Neutrophil (primary cell): ENCODE results near the gene KRTAP5-9.
"Not testable (repeated sequence)": the region's sequence is repeated elsewhere in the genome, so short reads cannot be mapped to it uniquely, and the experiment has no call there.

Experiments
- H3K27ac ChIP-seq: fragments of 200-600 bp; sonication (generic); 2 replicates; pipeline ENCODE4 v1.5.1; 2016; ENCODE audit warnings: mild to moderate bottlenecking, moderate library complexity
- H3K27me3 ChIP-seq: fragments of 200-600 bp; sonication (generic); 2 replicates; pipeline ENCODE4 v1.6.0; 2016; ENCODE audit warnings: mild to moderate bottlenecking
- H3K36me3 ChIP-seq: fragments of 200-600 bp; sonication (generic); 2 replicates; pipeline ENCODE4 v1.5.1; 2017
- H3K4me1 ChIP-seq, 2 experiments: fragments of 200-600 bp in 1 of 2; sonication (generic) in 1 of 2; 1 replicate in 1 of 2; 2 replicates in 1 of 2; pipeline versions ENCODE4 v1.5.1 to v1.6.1; 2013 to 2016; ENCODE audit warnings: low read depth in 1 of 2, low read length in 1 of 2, mild to moderate bottlenecking in 1 of 2, moderate library complexity in 1 of 2; ENCODE audit not compliant: control insufficient read depth in 1 of 2, insufficient read depth in 1 of 2
- H3K4me3 ChIP-seq, 2 experiments: fragments of 200-600 bp in 1 of 2; sonication (generic) in 1 of 2; 1 replicate in 1 of 2; 2 replicates in 1 of 2; pipeline ENCODE4 v1.5.1; 2013 to 2016; ENCODE audit warnings: low read depth in 1 of 2, low read length in 1 of 2, mild to moderate bottlenecking in 1 of 2, moderate library complexity in 1 of 2
- H3K9me3 ChIP-seq: fragments of 200-600 bp; sonication (generic); 2 replicates; pipeline ENCODE4 v1.5.1; 2016
- CTCF ChIP-seq: fragments of 200-600 bp; sonication (generic); IDR thresholded peaks from 2 replicates; pipeline ENCODE4 v1.5.1; 2016; ENCODE audit warnings: antibody characterized with exemption

KRTAP5-9 gene

GRCh38 chr11:71568704-71569349 is 20.6 kb downstream of the KRTAP5-9 start:
- Histone ChIP-seq H3K36me3 (no peaks in the 10 kb centered on the region), H3K27me3 (peaks cover 29% of the 10 kb centered on the region), H3K4me1 (no peaks in the 10 kb centered on the region), H3K4me3 (no peak overlapping the region), H3K27ac (no peak overlapping the region), H3K9me3 (no peaks in the 10 kb centered on the region)
- TF ChIP-seq CTCF: no peak

- H3K9me3 ChIP-seq, H3K4me1 ChIP-seq, H3K36me3 ChIP-seq, H3K4me3 ChIP-seq, H3K27ac ChIP-seq: not testable (repeated sequence)
- peaks cover 32% of the 10 kb centered on the region for H3K27me3 ChIP-seq
Measured at GRCh38 chr11:71571101-71571850, 23.1 kb downstream of the KRTAP5-9 start.

- Histone ChIP-seq H3K36me3 (no peaks in the 10 kb centered on the region), H3K27me3 (peaks cover 34% of the 10 kb centered on the region), H3K9me3 (no peaks in the 10 kb centered on the region), H3K4me1 (no peaks in the 10 kb centered on the region), H3K4me3 (no peak overlapping the region), H3K27ac (no peak overlapping the region)
- no peak for TF ChIP-seq CTCF
Measured at GRCh38 chr11:71572811-71573210, 24.6 kb downstream of the KRTAP5-9 start.

- Histone ChIP-seq H3K4me1 (no peaks in the 10 kb centered on the region), H3K4me3 (no peak overlapping the region), H3K27ac (no peak overlapping the region), H3K36me3 (no peaks in the 10 kb centered on the region), H3K9me3 (no peaks in the 10 kb centered on the region), H3K27me3 (peaks cover 28% of the 10 kb centered on the region)
- no peak for TF ChIP-seq CTCF
Measured at GRCh38 chr11:71574418-71574817, 26.2 kb downstream of the KRTAP5-9 start.

GRCh38 chr11:71575723-71576424 is 27.7 kb downstream of the KRTAP5-9 start:
- Histone ChIP-seq H3K4me3 (no peak overlapping the region), H3K27me3 (peaks cover 34% of the 10 kb centered on the region), H3K27ac (no peak overlapping the region), H3K9me3 (no peaks in the 10 kb centered on the region), H3K36me3 (no peaks in the 10 kb centered on the region), H3K4me1 (no peaks in the 10 kb centered on the region)
- no peak for TF ChIP-seq CTCF

GRCh38 chr11:71576688-71577465 is 28.7 kb downstream of the KRTAP5-9 start:
- not testable (repeated sequence) for H3K4me3 ChIP-seq, H3K9me3 ChIP-seq, H3K27ac ChIP-seq, H3K4me1 ChIP-seq, H3K36me3 ChIP-seq
- H3K27me3 ChIP-seq: peaks cover 36% of the 10 kb centered on the region
